ENCODE results near the gene NBAS.

NBAS gene

GRCh38 chr2:15145046-15145817, 415.9 kb downstream of the NBAS start:
- H3K4me3 ChIP-seq (ENCODE audit: low read length): no peak overlapping the region
- DNase-seq (ENCODE audit: low read depth, low spot score): no peak

DNA sequence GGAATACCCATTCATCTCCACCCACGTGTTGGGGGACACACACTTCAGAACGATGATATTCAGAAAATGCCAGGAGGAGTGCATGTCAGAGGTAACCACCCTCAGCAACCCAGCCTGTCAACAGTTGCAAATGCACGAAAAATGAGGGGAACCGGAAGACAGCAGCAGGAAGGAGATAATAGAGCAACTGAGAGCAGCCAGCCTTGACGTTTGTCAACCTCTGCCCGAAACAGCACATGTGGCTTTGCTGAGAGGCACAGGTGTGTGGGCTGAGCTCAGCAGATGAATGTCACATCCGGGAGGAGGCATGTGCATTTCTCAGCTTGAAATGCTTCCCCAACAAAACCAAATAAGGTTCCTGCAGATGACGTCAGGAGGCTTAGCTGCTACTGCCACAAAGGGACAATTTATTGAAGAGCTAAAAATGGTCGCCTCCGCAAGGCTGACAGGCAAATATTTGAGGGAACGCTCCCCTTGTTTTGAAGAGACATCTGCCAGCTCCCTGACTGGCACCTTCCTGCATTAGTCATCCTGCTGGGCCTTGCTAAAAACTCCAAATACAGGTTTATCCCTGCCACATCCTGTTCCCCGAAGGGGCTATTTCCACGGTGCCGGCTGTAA, 419.0 kb downstream of the NBAS start:
- DNase-seq (ENCODE audit: low read depth, low spot score): peak; percentile 96
- H3K4me3 ChIP-seq (ENCODE audit: low read length): no peak overlapping the region; the same call in 1 of the 2 replicates

- no peak for DNase-seq (ENCODE audit: low read depth, low spot score)
These were observed 419.9 kb downstream of the NBAS start for GRCh38 chr2:15141211-15141610.

GRCh38 chr2:15136639-15137038, 424.5 kb downstream of the NBAS start:
- DNase-seq (ENCODE audit: low read depth, low spot score): no peak
- H3K4me3 ChIP-seq (ENCODE audit: low read length): no peak overlapping the region

More at GRCh38 chr2:15141211-15141610, 419.9 kb downstream of the NBAS start:
- H3K4me3 ChIP-seq (ENCODE audit: low read length): no peak overlapping the region

DNA sequence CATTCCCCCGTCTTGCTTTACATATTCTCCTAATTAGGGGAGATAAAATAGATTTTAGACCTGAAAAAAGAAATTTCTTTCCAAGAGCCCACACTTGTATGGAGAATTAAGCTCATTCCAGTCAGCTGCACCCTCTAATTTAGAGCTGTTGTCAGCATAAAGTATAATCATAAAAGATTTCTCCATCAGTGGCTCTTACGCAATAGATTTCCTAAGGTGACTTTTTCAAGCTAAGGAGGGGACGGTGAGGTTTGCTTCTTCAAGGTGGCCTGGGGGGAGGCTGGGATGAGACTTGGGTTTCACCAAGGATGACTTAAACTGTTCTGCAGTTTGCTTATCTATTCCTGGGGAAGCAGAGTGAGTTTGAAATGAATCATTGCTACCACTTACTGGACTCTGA, 426.2 kb downstream of the NBAS start:
- DNase-seq (ENCODE audit: low read depth, low spot score): no peak
- H3K4me3 ChIP-seq (ENCODE audit: low read length): no peak overlapping the region

DNA sequence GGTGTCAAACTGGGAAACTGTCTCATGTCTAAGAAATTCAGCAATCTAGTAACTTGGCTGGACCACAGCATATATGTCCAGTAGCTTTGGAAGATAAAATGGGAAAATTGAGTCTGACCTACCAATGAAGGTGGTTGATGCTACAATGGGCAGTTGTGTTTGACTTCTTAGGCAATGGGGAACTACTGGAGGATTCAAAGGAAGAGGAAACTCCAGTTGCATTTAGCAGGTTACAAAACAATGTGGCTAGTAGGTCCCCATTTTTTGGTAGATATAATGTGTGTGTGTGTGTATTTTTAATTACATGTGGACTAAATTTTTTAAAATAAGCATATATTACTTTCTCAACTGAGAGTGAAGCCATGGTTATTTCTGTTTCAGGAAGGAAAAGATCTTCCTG, 427.7 kb downstream of the NBAS start:
- no peak for DNase-seq (ENCODE audit: low read depth, low spot score)
- H3K4me3 ChIP-seq (ENCODE audit: low read length): no peak overlapping the region

GRCh38 chr2:15128846-15129245, 432.3 kb downstream of the NBAS start:
- DNase-seq (ENCODE audit: low read depth, low spot score): no peak
- H3K4me3 ChIP-seq (ENCODE audit: low read length): no peak overlapping the region

GRCh38 chr2:15127876-15128275, 433.3 kb downstream of the NBAS start:
- DNase-seq (ENCODE audit: low read depth, low spot score): no peak
- H3K4me3 ChIP-seq (ENCODE audit: low read length): no peak overlapping the region

- no peak for DNase-seq (ENCODE audit: low read depth, low spot score)
- H3K4me3 ChIP-seq (ENCODE audit: low read length): no peak overlapping the region
These were observed 433.8 kb downstream of the NBAS start for GRCh38 chr2:15127301-15127700.

DNA sequence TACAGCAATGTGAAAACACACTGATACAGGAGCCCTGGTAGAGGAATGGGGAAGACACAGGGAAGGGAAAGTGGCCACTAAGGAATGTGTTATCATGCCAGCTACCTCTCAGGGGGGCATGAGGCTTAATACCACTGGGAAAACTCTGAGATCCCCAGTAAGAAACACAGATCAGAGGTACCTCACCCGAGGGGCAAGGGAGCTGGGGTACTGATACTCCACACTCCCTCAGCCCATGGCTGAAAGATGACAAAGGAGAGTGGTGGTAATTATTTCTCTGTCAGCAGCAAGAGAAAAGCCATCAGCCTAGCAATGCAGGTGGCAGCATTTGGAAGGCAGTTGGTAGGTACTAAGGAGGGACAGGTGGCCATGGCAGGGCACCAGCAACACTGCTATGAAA, 434.8 kb downstream of the NBAS start:
- no peak overlapping the region for H3K4me3 ChIP-seq (ENCODE audit: low read length)
- DNase-seq (ENCODE audit: low read depth, low spot score): no peak

DNA sequence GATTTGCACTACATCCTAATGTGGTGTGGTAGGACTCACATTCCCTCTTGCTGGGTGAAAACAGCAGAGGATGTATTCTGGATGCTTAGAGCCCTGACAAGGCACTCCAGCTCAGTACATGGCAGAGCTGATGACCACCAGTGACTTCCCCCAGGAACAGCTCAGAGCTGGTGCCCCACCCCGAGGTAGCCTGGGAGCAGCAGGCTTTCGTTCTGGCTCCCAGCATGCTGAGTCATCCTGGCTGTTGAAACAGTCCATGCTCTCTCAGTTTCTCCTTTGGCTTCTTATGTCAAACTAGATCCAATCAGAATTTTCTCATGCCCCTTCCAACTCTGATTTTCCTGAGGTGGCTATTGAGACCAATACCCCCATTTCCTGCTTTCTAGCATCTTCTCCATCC, 438.2 kb downstream of the NBAS start:
- DNase-seq (ENCODE audit: low read depth, low spot score): no peak
- H3K4me3 ChIP-seq (ENCODE audit: low read length): no peak overlapping the region

DNA sequence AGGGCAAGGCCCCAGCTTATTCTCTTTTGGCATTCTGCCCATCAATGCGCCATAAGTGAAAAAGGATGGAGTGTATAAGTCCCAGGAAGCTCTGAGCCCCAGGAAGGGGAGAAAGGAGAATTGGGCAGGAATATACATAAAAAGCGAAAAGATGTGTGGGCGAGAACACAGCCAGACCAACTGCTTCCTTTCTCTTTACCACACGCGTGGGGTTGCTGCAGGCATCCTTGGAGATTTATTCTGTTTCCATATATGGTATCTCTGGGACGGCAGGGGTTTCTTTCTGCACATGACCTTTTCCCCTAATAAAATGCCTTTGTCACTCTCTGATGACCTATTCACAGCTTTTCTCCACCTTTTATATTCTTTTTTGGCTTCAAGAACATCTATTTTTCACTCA, 440.5 kb downstream of the NBAS start:
- DNase-seq (ENCODE audit: low read depth, low spot score): no peak
- no peak overlapping the region for H3K4me3 ChIP-seq (ENCODE audit: low read length)

DNA sequence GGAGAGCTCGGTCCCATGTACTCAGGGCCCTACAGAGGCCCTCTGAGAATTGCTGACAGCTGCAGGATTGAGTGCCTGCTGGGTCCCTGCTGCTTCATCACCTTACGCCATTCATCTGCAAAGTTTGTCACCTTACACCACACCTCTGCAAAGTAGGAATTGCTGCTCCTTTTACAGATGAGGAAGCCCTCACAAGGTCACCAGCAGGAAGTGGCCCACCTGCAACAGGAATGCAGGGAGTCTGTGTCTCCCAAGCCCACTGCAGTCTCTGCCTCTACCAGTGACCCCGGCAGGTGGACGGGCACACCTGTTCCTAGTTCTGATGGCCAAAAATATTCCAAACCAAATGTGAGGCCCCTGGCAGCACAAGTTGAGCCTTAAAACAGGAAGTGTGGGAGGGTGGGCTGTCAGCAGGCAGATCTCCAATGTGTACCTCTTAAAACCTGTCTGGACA, 441.4 kb downstream of the NBAS start:
- no peak for DNase-seq (ENCODE audit: low read depth, low spot score)
- H3K4me3 ChIP-seq (ENCODE audit: low read length): no peak overlapping the region

GRCh38 chr2:15117409-15118050, 443.6 kb downstream of the NBAS start:
- no peak overlapping the region for H3K4me3 ChIP-seq (ENCODE audit: low read length)
- DNase-seq (ENCODE audit: low read depth, low spot score): no peak

Data from Jurkat, Clone E6-1 (cell line).